Measurements from ENCODE around the gene SLC2A4. TPM values are rescaled to one million over a fixed set of nuclear protein-coding genes. Genes with fewer than 3 reads are reported as not detected.
A peak's percentile ranks its signal among the peaks of the same experiment; 100 is the strongest.

SLC2A4 gene
- total RNA-seq, 1 experiment from 2014 or later, result 3.8 TPM

DNA sequence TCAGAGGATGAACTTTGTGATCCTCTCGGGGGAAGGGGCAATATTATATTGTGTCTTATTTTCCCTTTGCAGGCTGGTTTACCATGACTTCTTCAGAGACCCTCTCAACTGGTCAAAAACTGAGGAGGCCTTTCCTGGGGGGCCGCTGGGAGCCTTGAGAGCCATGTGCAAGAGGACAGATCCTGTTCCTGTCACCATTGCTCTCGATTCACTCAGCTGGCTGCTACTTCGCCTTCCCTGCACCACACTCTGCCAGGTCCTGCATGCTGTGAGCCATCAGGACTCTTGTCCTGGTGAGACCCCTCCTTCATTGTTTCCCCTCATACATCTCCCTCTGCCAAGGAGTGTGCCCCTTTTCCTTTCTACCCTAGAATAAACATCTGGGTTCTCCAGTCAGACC is 27.0 kb upstream of the SLC2A4 start:
- no peak for DNase-seq
- Histone ChIP-seq H3K27me3 (ENCODE audit: control insufficient read depth, insufficient read depth, low read length) (no peaks in the 10 kb centered on the region), H3K4me3 (ENCODE audit: insufficient read depth, low read depth, low read length) (no peak overlapping the region), H3K36me3 (replicated peaks; ENCODE audit: control insufficient read depth, insufficient read depth, low read length) (peaks cover 18% of the 10 kb centered on the region)

DNA sequence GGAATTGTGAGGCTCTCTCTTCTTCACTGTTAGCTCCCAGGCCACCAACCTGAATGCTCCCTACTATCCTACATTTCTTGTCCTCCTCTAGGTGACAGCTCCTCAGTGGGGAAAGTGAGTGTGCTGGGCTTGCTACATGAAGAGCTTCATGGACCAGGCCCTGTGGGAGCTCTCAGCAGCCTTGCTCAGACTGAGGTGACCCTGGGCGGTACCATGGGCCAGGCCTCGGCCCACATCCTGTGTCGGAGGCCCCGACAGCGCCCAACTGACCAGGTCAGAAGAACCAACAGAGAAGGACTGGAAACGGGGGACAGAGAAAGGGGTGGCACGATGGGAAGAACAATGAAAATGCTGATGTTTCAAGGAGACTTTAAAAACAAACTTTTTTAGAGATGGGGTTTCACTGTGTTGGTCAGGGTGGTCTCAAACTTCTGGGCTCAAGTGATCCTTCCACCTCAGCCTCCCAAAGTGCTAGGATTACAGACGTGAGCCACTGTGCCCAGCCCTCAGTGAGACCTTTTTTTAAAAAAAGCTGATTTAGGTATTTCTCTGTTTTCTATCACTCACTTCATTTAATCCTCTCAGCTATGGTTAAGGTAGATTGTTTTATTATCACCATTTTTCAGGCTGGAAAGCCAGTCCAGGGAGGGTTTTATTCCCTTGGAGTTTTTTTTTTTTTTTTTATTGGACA is 24.6 kb upstream of the SLC2A4 start:
- DNase-seq, result no peak
- peaks cover 19% of the 10 kb centered on the region for H3K36me3 ChIP-seq (replicated peaks; ENCODE audit: control insufficient read depth, insufficient read depth, low read length)
- peaks cover 13% of the 10 kb centered on the region; the same call in 1 of the 2 replicates for H3K27me3 ChIP-seq (ENCODE audit: control insufficient read depth, insufficient read depth, low read length)
- H3K4me3 ChIP-seq (ENCODE audit: insufficient read depth, low read depth, low read length), result no peak overlapping the region

- Histone ChIP-seq H3K36me3 (replicated peaks; ENCODE audit: control insufficient read depth, insufficient read depth, low read length) (peaks cover 19% of the 10 kb centered on the region), H3K4me3 (ENCODE audit: insufficient read depth, low read depth, low read length) (no peak overlapping the region)
- peak; percentile 20 for DNase-seq
Measured at GRCh38 chr17:7258731-7259554, 22.6 kb upstream of the SLC2A4 start.

DNA sequence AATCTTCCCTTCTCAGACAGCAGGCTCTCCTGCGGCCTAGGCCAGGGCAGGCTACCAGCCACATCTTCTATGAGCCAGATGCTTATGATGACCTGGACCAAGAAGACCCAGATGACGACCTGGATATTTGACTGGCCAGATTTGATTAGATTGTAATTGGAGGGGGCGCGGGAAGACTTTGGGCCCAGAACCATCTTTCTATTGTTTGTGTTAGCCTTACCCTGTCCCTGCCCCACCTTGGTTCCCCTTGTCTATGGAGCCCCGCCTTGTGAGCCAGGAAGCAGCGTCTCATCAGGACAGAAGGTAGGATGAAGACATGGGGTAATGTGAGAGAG is 22.0 kb upstream of the SLC2A4 start:
- DNase-seq, result no peak
- Histone ChIP-seq H3K4me3 (ENCODE audit: insufficient read depth, low read depth, low read length) (no peak overlapping the region), H3K36me3 (replicated peaks; ENCODE audit: control insufficient read depth, insufficient read depth, low read length) (peaks cover 18% of the 10 kb centered on the region), H3K27me3 (ENCODE audit: control insufficient read depth, insufficient read depth, low read length) (peaks cover 22% of the 10 kb centered on the region; the same call in 1 of the 2 replicates)

More at GRCh38 chr17:7258731-7259554, 22.6 kb upstream of the SLC2A4 start:
- H3K27me3 ChIP-seq (ENCODE audit: control insufficient read depth, insufficient read depth, low read length), result peaks cover 22% of the 10 kb centered on the region; the same call in 1 of the 2 replicates

- peaks cover 22% of the 10 kb centered on the region; the same call in 1 of the 2 replicates for H3K27me3 ChIP-seq (ENCODE audit: control insufficient read depth, insufficient read depth, low read length)
- H3K36me3 ChIP-seq (replicated peaks; ENCODE audit: control insufficient read depth, insufficient read depth, low read length), result peaks cover 18% of the 10 kb centered on the region
- DNase-seq, result peak; percentile 18
- no peak overlapping the region for H3K4me3 ChIP-seq (ENCODE audit: insufficient read depth, low read depth, low read length)
Measured at GRCh38 chr17:7260151-7260550, 21.4 kb upstream of the SLC2A4 start.

- peak; percentile 94 for DNase-seq
- H3K27me3 ChIP-seq (ENCODE audit: control insufficient read depth, insufficient read depth, low read length), result peaks cover 22% of the 10 kb centered on the region; the same call in 1 of the 2 replicates
- peaks cover 16% of the 10 kb centered on the region for H3K36me3 ChIP-seq (replicated peaks; ENCODE audit: control insufficient read depth, insufficient read depth, low read length)
- peak overlapping the region; percentile 79 for H3K4me3 ChIP-seq (ENCODE audit: insufficient read depth, low read depth, low read length)
Measured at GRCh38 chr17:7260651-7261378, 20.7 kb upstream of the SLC2A4 start.

GRCh38 chr17:7261379-7262191 is 19.9 kb upstream of the SLC2A4 start:
- Histone ChIP-seq H3K4me3 (ENCODE audit: insufficient read depth, low read depth, low read length) (peak overlapping the region; percentile 79), H3K27me3 (ENCODE audit: control insufficient read depth, insufficient read depth, low read length) (peaks cover 22% of the 10 kb centered on the region; the same call in 1 of the 2 replicates), H3K36me3 (replicated peaks; ENCODE audit: control insufficient read depth, insufficient read depth, low read length) (peaks cover 13% of the 10 kb centered on the region)
- peak; percentile 78 for DNase-seq

- H3K27me3 ChIP-seq (ENCODE audit: control insufficient read depth, insufficient read depth, low read length), result peaks cover 22% of the 10 kb centered on the region; the same call in 1 of the 2 replicates
- peak within 1 kb of the TSS; percentile 79 for H3K4me3 ChIP-seq (ENCODE audit: insufficient read depth, low read depth, low read length)
- peaks cover 12% of the 10 kb centered on the region for H3K36me3 ChIP-seq (replicated peaks; ENCODE audit: control insufficient read depth, insufficient read depth, low read length)
- peak; percentile 99 for DNase-seq
Measured at GRCh38 chr17:7262192-7262934, 19.2 kb upstream of the SLC2A4 start, which contains the start of gene CLDN7. Gene CLDN7 (minus strand): TSS chr17:7262478. CDS start chr17:7262043, 435 bp downstream.

- Histone ChIP-seq H3K27me3 (ENCODE audit: control insufficient read depth, insufficient read depth, low read length) (peaks cover 22% of the 10 kb centered on the region; the same call in 1 of the 2 replicates), H3K4me3 (ENCODE audit: insufficient read depth, low read depth, low read length) (peak overlapping the region; percentile 79), H3K36me3 (replicated peaks; ENCODE audit: control insufficient read depth, insufficient read depth, low read length) (peaks cover 12% of the 10 kb centered on the region)
- DNase-seq, result peak; percentile 95
Measured at GRCh38 chr17:7262935-7263800, 18.4 kb upstream of the SLC2A4 start.

GRCh38 chr17:7263801-7264078 is 17.8 kb upstream of the SLC2A4 start:
- Histone ChIP-seq H3K27me3 (ENCODE audit: control insufficient read depth, insufficient read depth, low read length) (peaks cover 22% of the 10 kb centered on the region; the same call in 1 of the 2 replicates), H3K4me3 (ENCODE audit: insufficient read depth, low read depth, low read length) (peak overlapping the region; percentile 79)
- DNase-seq, result peak; percentile 23

GRCh38 chr17:7266784-7267183 is 14.7 kb upstream of the SLC2A4 start:
- Histone ChIP-seq H3K4me3 (ENCODE audit: insufficient read depth, low read depth, low read length) (no peak overlapping the region), H3K36me3 (replicated peaks; ENCODE audit: control insufficient read depth, insufficient read depth, low read length) (no peaks in the 10 kb centered on the region), H3K27me3 (ENCODE audit: control insufficient read depth, insufficient read depth, low read length) (peaks cover 11% of the 10 kb centered on the region; the same call in 1 of the 2 replicates)
- DNase-seq, result no peak

More at GRCh38 chr17:7263801-7264078, 17.8 kb upstream of the SLC2A4 start:
- H3K36me3 ChIP-seq (replicated peaks; ENCODE audit: control insufficient read depth, insufficient read depth, low read length), result peaks cover 9% of the 10 kb centered on the region

DNA sequence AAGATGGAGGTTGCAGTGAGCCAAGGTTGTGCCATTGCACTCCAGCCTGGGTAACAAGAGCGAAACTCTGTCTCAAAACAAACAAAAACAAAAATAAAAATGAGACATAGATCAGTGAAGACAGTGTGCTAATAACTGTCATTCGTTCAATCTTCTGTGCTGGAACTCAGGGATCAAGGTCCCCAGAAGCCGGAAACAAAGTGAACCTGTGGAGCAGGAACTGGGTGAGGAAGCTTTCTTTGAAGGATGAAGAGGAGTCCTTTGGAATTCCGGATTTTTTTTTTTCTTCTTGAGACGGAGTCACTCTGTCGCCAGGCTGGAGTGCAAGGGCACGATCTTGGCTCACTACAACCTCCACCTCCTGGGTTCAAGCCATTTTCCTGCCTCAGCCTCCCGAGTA is 2.1 kb upstream of the SLC2A4 start:
- Histone ChIP-seq H3K27me3 (ENCODE audit: control insufficient read depth, insufficient read depth, low read length) (peaks cover 17% of the 10 kb centered on the region), H3K4me3 (ENCODE audit: insufficient read depth, low read depth, low read length) (no peak overlapping the region), H3K36me3 (replicated peaks; ENCODE audit: control insufficient read depth, insufficient read depth, low read length) (no peaks in the 10 kb centered on the region)
- DNase-seq, result no peak

Data from H7 (cell line).